Fibroblast of lung (primary cell): ENCODE results near the gene LRCH3. TPM values are rescaled to one million over a fixed set of nuclear protein-coding genes. Genes with fewer than 3 reads are reported as not detected.

Source experiments
- DNase-seq, 2 donors: peaks; one replicate each; pipeline versions ENCODE4 v3.0.0 to v3.0.0-alpha.2; 2010; ENCODE audit warnings: low read depth in 2 of 2
- H2AFZ ChIP-seq: 2 replicates; pipeline ENCODE4 v1.5.1; 2012; ENCODE audit warnings: low read length, control low read depth, inconsistent platforms
- H3K27ac ChIP-seq: 2 replicates; pipeline ENCODE4 v1.5.1; 2011; ENCODE audit warnings: low read length, control low read depth; ENCODE audit not compliant: insufficient read depth
- H3K27me3 ChIP-seq: 2 replicates; pipeline ENCODE4 v1.5.1; 2011; ENCODE audit warnings: mild to moderate bottlenecking, low read length; ENCODE audit not compliant: control insufficient read depth, insufficient read depth
- H3K36me3 ChIP-seq: 2 replicates; pipeline ENCODE4 v1.5.1; 2011; ENCODE audit warnings: low read length; ENCODE audit not compliant: control insufficient read depth, insufficient read depth
- H3K4me1 ChIP-seq: 2 replicates; pipeline ENCODE4 v1.5.1; 2011; ENCODE audit warnings: low read length; ENCODE audit not compliant: control insufficient read depth, insufficient read depth; ENCODE audit errors: extremely low read depth
- H3K4me2 ChIP-seq: 2 replicates; pipeline ENCODE4 v1.5.1; 2011; ENCODE audit warnings: low read length, control low read depth; ENCODE audit not compliant: insufficient read depth; ENCODE audit errors: extremely low read depth
- H3K4me3 ChIP-seq, 4 experiments: fragments of 200-600 bp in 1 of 4; sonication (generic) in 1 of 4; replicated peaks in 1 of 4; 2 replicates each; pipeline ENCODE4 v1.5.1; 2011 to 2016; ENCODE audit warnings: low read length in 4 of 4, low read depth in 3 of 4, mild to moderate bottlenecking in 3 of 4, control low read depth in 2 of 4, inconsistent platforms in 1 of 4, mixed read lengths in 1 of 4; ENCODE audit not compliant: insufficient read depth in 1 of 4; ENCODE audit errors: control extremely low read depth in 1 of 4
- H3K79me2 ChIP-seq: 2 replicates; pipeline ENCODE4 v1.5.1; 2012; ENCODE audit warnings: mild to moderate bottlenecking, low read length, inconsistent platforms; ENCODE audit not compliant: control insufficient read depth, insufficient read depth
- H3K9ac ChIP-seq: 2 replicates; pipeline ENCODE4 v1.5.1; 2011; ENCODE audit warnings: mild to moderate bottlenecking, low read length, control low read depth; ENCODE audit not compliant: insufficient read depth
- H3K9me3 ChIP-seq: 2 replicates; pipeline ENCODE4 v1.5.1; 2012; ENCODE audit warnings: low read depth, low read length; ENCODE audit not compliant: control insufficient read depth, insufficient read depth
- H4K20me1 ChIP-seq: 2 replicates; pipeline ENCODE4 v1.5.1; 2011; ENCODE audit warnings: low read length; ENCODE audit not compliant: control insufficient read depth, insufficient read depth; ENCODE audit errors: extremely low read depth
- CTCF ChIP-seq, 2 donors: IDR thresholded peaks in 1 of 2; conservative IDR thresholded peaks in 1 of 2; 1 replicate in 1 of 2; 2 replicates in 1 of 2; pipeline ENCODE4 v1.5.1; 2011 to 2012; ENCODE audit warnings: low read length in 2 of 2, control low read depth in 1 of 2, inconsistent platforms in 1 of 2, low read depth in 1 of 2, mild to moderate bottlenecking in 1 of 2
- EZH2 ChIP-seq: IDR thresholded peaks from 2 replicates; pipeline ENCODE4 v1.5.1; 2012; ENCODE audit warnings: low read length, control low read depth, mild to moderate bottlenecking; ENCODE audit errors: missing control alignments
- polyA plus RNA-seq, 2 donors: library from polyadenylated mRNA; depleted of rRNA in 1 of 2; stranded (reverse) in 1 of 2; unstranded in 1 of 2; fragments of >200 nt; gene quantifications; 2 replicates each; pipeline ENCODE4 v1.2.1, GENCODE V29; 2011 to 2012; ENCODE audit warnings: missing spikeins in 1 of 2
- total RNA-seq: library from RNA; depleted of rRNA; stranded (reverse); fragments of >200 nt; gene quantifications from 2 replicates; pipeline ENCODE4 v1.2.1, GENCODE V29; 2014

Gene LRCH3
- total and polyA plus RNA-seq, 2 donors (not counting 1 experiment from before 2014, with no cell fraction given): 42.9 to 87.2 TPM

- H3K4me1 ChIP-seq: peaks cover 11% of the 10 kb centered on the region
- no peaks in the 10 kb centered on the region for H3K27me3 ChIP-seq
- H3K27ac ChIP-seq: no peak overlapping the region
- no peak overlapping the region for H2AFZ ChIP-seq
- no peaks in the 10 kb centered on the region for H3K9me3 ChIP-seq
- no peaks in the 10 kb centered on the region for H3K36me3 ChIP-seq
- H3K4me2 ChIP-seq: no peak overlapping the region
- no peak overlapping the region for H3K4me3 ChIP-seq
- TF ChIP-seq EZH2: no peak
- H3K79me2 ChIP-seq: peaks cover 62% of the 10 kb centered on the region
- no peak overlapping the region for H3K9ac ChIP-seq
- no peaks in the 10 kb centered on the region for H4K20me1 ChIP-seq
- peak; percentile 79 to 85 for DNase-seq
Measured at GRCh38 chr3:197811343-197811742, 20.3 kb downstream of the LRCH3 start.

- H3K9ac ChIP-seq: no peak overlapping the region
- peaks cover 5% of the 10 kb centered on the region for H3K4me1 ChIP-seq
- no peak overlapping the region for H3K27ac ChIP-seq
- no peak overlapping the region for H3K4me3 ChIP-seq
- no peak overlapping the region for H3K4me2 ChIP-seq
- DNase-seq: no peak
- no peaks in the 10 kb centered on the region for H3K27me3 ChIP-seq
- H3K9me3 ChIP-seq: no peaks in the 10 kb centered on the region
- no peak overlapping the region for H2AFZ ChIP-seq
- no peaks in the 10 kb centered on the region for H3K36me3 ChIP-seq
- TF ChIP-seq EZH2 (no peak), CTCF (conservative IDR thresholded peaks at IDR 0.05 in 1 of 2, IDR thresholded peaks at IDR 0.05 in 1 of 2; ENCODE audit: low read depth in 1 of 2, low read length in 2 of 2) (no peak)
- H3K79me2 ChIP-seq: peaks cover 47% of the 10 kb centered on the region
- H4K20me1 ChIP-seq: no peaks in the 10 kb centered on the region
Measured at GRCh38 chr3:197814372-197814771, 23.3 kb downstream of the LRCH3 start.

- Histone ChIP-seq H3K79me2 (peaks cover 7% of the 10 kb centered on the region), H2AFZ (no peak overlapping the region), H4K20me1 (no peaks in the 10 kb centered on the region), H3K27me3 (no peaks in the 10 kb centered on the region), H3K4me1 (peaks cover 2% of the 10 kb centered on the region), H3K4me2 (no peak overlapping the region), H3K36me3 (no peaks in the 10 kb centered on the region), H3K9me3 (no peaks in the 10 kb centered on the region), H3K27ac (no peak overlapping the region), H3K9ac (no peak overlapping the region), H3K4me3 (no peak overlapping the region)
- DNase-seq: no peak
- TF ChIP-seq CTCF (conservative IDR thresholded peaks at IDR 0.05 in 1 of 2, IDR thresholded peaks at IDR 0.05 in 1 of 2; ENCODE audit: low read depth in 1 of 2, low read length in 2 of 2) (no peak), EZH2 (no peak)
Measured at GRCh38 chr3:197820550-197821335, 29.7 kb downstream of the LRCH3 start.
